HepG2 (cell line): ENCODE results near the gene TMEFF1. TPM values are rescaled to one million over a fixed set of nuclear protein-coding genes. Genes with fewer than 3 reads are reported as not detected.

ENCODE experiments used
- ATAC-seq: fragments of 200-7000 bp; cut with Tn5 transposase; 3 replicates; pipeline ENCODE4 v1.9.1; 2020; ENCODE audit warnings: mild to moderate bottlenecking, moderate library complexity
- BruUV-seq: library from RNA; stranded (reverse); fragments of 400-500 nt; replicated peaks from 2 replicates; lab custom pipeline; 2021; lab: Mats Ljungman, UMichigan
- CTCF ChIA-PET: fragments of 300-600 bp; formaldehyde crosslinking; extraction: SDS; loops from one replicate; lab custom pipeline; 2021; ENCODE audit warnings: low total read pairs, inconsistent platforms, low intra/inter-chr PET ratio; lab: Yijun Ruan, JAX
- POLR2A ChIA-PET: fragments of 350-600 bp; sonication (Branson Sonifier 250); formaldehyde crosslinking; loops from one replicate; lab custom pipeline; 2020; ENCODE audit warnings: antibody characterized with exemption, inconsistent platforms; lab: Yijun Ruan, JAX
- DNase-seq: peaks from one replicate; pipeline ENCODE4 v3.0.0-alpha.2; 2015; ENCODE audit warnings: low spot score
- FAIRE-seq: peaks from 3 replicates; lab custom pipeline; 2011; peaks lifted over from hg19 to GRCh38; lab: Jason Lieb, UNC
- H2AFZ ChIP-seq: one replicate; pipeline ENCODE4 v1.6.1; 2011; ENCODE audit warnings: low read length, inconsistent platforms
- H3K27ac ChIP-seq: fragments of 300-600 bp; 3 replicates; pipeline ENCODE4 v1.8.0; 2011; ENCODE audit warnings: mixed run types, mild to moderate bottlenecking, mixed read lengths, low read length, inconsistent platforms; ENCODE audit not compliant: insufficient read depth; ENCODE audit errors: extremely low read length
- H3K27me3 ChIP-seq, 2 experiments: fragments of 200-600 bp in 1 of 2; 2 replicates in 1 of 2; 3 replicates in 1 of 2; pipeline versions ENCODE4 v1.6.0 to v1.8.0; 2011; ENCODE audit warnings: low read length in 2 of 2, mild to moderate bottlenecking in 2 of 2, moderate library complexity in 2 of 2, inconsistent platforms in 1 of 2; ENCODE audit not compliant: insufficient read depth in 2 of 2, control insufficient read depth in 1 of 2
- H3K36me3 ChIP-seq, 2 experiments: fragments of 200-600 bp in 1 of 2; replicated peaks in 1 of 2; 2 replicates in 1 of 2; 3 replicates in 1 of 2; pipeline versions ENCODE4 v1.5.1 to v1.8.0; 2011; ENCODE audit warnings: low read length in 2 of 2, inconsistent platforms in 1 of 2; ENCODE audit not compliant: insufficient read depth in 2 of 2, control insufficient read depth in 1 of 2
- H3K4me1 ChIP-seq: 2 replicates; pipeline ENCODE4 v1.5.1; 2012; ENCODE audit warnings: low read length, inconsistent platforms; ENCODE audit not compliant: insufficient read depth
- H3K4me2 ChIP-seq: 2 replicates; pipeline ENCODE4 v1.6.0; 2011; ENCODE audit warnings: low read depth, low read length, inconsistent platforms
- H3K4me3 ChIP-seq, 3 experiments: fragments of 200-600 bp in 1 of 3; sonication (generic), shearing (Covaris generic) in 1 of 3; replicated peaks in 1 of 3; 2 replicates each; pipeline ENCODE4 v1.5.1; 2011 to 2016; ENCODE audit warnings: low read length in 3 of 3, inconsistent platforms in 2 of 3, low read depth in 2 of 3, mild to moderate bottlenecking in 2 of 3, control low read depth in 1 of 3, mixed read lengths in 1 of 3; ENCODE audit not compliant: insufficient read depth in 1 of 3
- H3K79me2 ChIP-seq: one replicate; pipeline ENCODE4 v1.6.1; 2011; ENCODE audit warnings: low read length, inconsistent platforms; ENCODE audit not compliant: insufficient read depth
- H3K9ac ChIP-seq: 2 replicates; pipeline ENCODE4 v1.6.0; 2011; ENCODE audit warnings: mild to moderate bottlenecking, low read depth, low read length, inconsistent platforms; ENCODE audit not compliant: insufficient read depth
- H3K9me3 ChIP-seq: 2 replicates; pipeline ENCODE4 v1.5.1; 2012; ENCODE audit warnings: mild to moderate bottlenecking, low read length
- H4K20me1 ChIP-seq: 2 replicates; pipeline ENCODE4 v1.6.0; 2011; ENCODE audit warnings: inconsistent platforms, mild to moderate bottlenecking, low read length, moderate library complexity; ENCODE audit not compliant: insufficient read depth
- EP300 ChIP-seq, 3 experiments: sonication (generic) in 1 of 3; formaldehyde crosslinking in 1 of 3; IDR thresholded peaks; 2 replicates each; pipeline versions ENCODE4 v1.5.1 to v1.6.1; 2011 to 2020; ENCODE audit warnings: low read depth in 2 of 3, low read length in 2 of 3, borderline replicate concordance in 1 of 3, improper control_type of control experiment in 1 of 3, mild to moderate bottlenecking in 1 of 3, missing genetic modification reagents in 1 of 3, moderate library complexity in 1 of 3
- FIP1L1 ChIP-seq: fragments of 200-400 bp; formaldehyde crosslinking; IDR thresholded peaks from 2 replicates; pipeline ENCODE4 v1.6.1; 2018; ENCODE audit warnings: low read depth, mild to moderate bottlenecking, low read length, moderate library complexity, borderline replicate concordance; ENCODE audit not compliant: insufficient read depth
- RELA ChIP-seq: sonication (generic); formaldehyde crosslinking; IDR thresholded peaks from 2 replicates; pipeline ENCODE4 v1.4.0; 2020; ENCODE audit warnings: missing genetic modification reagents
- SMAD3 ChIP-seq: sonication (generic); formaldehyde crosslinking; IDR thresholded peaks from 2 replicates; pipeline ENCODE4 v1.4.0; 2020; ENCODE audit warnings: missing genetic modification reagents
- SNAPC2 ChIP-seq: sonication (generic); formaldehyde crosslinking; IDR thresholded peaks from 2 replicates; pipeline ENCODE4 v1.8.1; 2022; ENCODE audit warnings: mild to moderate bottlenecking, missing genetic modification reagents
- ZNF773 ChIP-seq: sonication (generic); formaldehyde crosslinking; IDR thresholded peaks from 2 replicates; pipeline ENCODE4 v1.4.0; 2020; ENCODE audit warnings: missing genetic modification reagents, borderline replicate concordance
- whole genome bisulfite sequencing: methylation state at CpG from one replicate; pipeline ENCODE4 v1.1.6; 2017; ENCODE audit warnings: low lambda C conversion rate; 5-methylcytosine and 5-hydroxymethylcytosine counted together
- in situ Hi-C: cut with HindIII; loops from 2 replicates; pipeline ENCODE4 v1.10.0; 2017; ENCODE audit warnings: low pct_unique_long_range_greater_than_20kb; ENCODE audit not compliant: extremely low pct_ligation_motif_present
- intact Hi-C: fragments of 100-400 bp; cut with micrococcal nuclease; formaldehyde crosslinking; loops from one replicate; pipeline ENCODE4 v1.10.0; 2022; ENCODE audit not compliant: unreplicated experiment
- polyA plus RNA-seq, 8 experiments: library from polyadenylated mRNA; depleted of rRNA in 3 of 8; stranded (reverse) in 7 of 8; unstranded in 1 of 8; fragments of >200 nt; fragmentation: Illumina TruSeq in 4 of 8; extraction: Trizol in 4 of 8; gene quantifications; 2 replicates each; pipeline versions ENCODE4 v1.2.1 to v1.2.3, GENCODE V29; 2011 to 2016; ENCODE audit warnings: low read depth in 4 of 8, missing spikeins in 1 of 8, mixed read lengths in 1 of 8; ENCODE audit not compliant: insufficient read depth in 1 of 8
- total RNA-seq, 5 experiments: library from RNA; depleted of rRNA; stranded (reverse); fragments of >200 nt; fragmentation: Illumina TruSeq; extraction: Trizol; gene quantifications; 2 replicates each; pipeline ENCODE4 v1.2.3, GENCODE V29; 2016; ENCODE audit warnings: low read depth in 1 of 5
- TF ChIP-seq, protein P1 (sequence below): sonication (generic); formaldehyde crosslinking; IDR thresholded peaks from 2 replicates; pipeline ENCODE4 v1.4.0; 2020; ENCODE audit warnings: mild to moderate bottlenecking, missing genetic modification reagents
- TF ChIP-seq, protein P2 (sequence below): IDR thresholded peaks from 2 replicates; pipeline ENCODE4 v1.6.1; 2012; ENCODE audit warnings: inconsistent platforms
- TF ChIP-seq, protein P3 (sequence below): sonication (generic); formaldehyde crosslinking; IDR thresholded peaks from 2 replicates; pipeline ENCODE4 v1.5.1; 2020; ENCODE audit warnings: mild to moderate bottlenecking, moderate library complexity, missing genetic modification reagents

Gene TMEFF1
- total and polyA plus RNA-seq, 2 of the 13 experiments (the other 11 are each of a cell fraction or from before 2014, with no cell fraction given): 0.87 to 1.9 TPM

DNA sequence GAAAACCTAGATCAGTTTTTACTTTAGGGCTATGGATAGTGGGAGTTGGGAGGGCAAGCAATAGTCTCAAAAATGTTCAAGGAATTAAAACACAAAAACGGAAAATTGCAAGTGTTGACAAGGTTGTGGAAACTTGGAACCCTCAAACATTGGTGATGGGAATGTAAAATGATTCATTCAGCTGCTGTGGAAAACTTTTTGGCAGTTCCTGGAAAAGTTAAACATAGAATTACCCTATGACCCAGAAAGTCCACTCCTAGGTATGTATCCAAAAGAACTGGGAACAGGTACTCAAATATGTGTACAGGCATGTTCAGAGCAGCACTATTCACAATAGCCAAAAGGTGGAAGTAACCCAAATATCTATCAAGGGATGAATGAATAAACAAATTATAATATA is 47.2 kb upstream of the TMEFF1 start (continued):
- TF ChIP-seq, protein P1, sequence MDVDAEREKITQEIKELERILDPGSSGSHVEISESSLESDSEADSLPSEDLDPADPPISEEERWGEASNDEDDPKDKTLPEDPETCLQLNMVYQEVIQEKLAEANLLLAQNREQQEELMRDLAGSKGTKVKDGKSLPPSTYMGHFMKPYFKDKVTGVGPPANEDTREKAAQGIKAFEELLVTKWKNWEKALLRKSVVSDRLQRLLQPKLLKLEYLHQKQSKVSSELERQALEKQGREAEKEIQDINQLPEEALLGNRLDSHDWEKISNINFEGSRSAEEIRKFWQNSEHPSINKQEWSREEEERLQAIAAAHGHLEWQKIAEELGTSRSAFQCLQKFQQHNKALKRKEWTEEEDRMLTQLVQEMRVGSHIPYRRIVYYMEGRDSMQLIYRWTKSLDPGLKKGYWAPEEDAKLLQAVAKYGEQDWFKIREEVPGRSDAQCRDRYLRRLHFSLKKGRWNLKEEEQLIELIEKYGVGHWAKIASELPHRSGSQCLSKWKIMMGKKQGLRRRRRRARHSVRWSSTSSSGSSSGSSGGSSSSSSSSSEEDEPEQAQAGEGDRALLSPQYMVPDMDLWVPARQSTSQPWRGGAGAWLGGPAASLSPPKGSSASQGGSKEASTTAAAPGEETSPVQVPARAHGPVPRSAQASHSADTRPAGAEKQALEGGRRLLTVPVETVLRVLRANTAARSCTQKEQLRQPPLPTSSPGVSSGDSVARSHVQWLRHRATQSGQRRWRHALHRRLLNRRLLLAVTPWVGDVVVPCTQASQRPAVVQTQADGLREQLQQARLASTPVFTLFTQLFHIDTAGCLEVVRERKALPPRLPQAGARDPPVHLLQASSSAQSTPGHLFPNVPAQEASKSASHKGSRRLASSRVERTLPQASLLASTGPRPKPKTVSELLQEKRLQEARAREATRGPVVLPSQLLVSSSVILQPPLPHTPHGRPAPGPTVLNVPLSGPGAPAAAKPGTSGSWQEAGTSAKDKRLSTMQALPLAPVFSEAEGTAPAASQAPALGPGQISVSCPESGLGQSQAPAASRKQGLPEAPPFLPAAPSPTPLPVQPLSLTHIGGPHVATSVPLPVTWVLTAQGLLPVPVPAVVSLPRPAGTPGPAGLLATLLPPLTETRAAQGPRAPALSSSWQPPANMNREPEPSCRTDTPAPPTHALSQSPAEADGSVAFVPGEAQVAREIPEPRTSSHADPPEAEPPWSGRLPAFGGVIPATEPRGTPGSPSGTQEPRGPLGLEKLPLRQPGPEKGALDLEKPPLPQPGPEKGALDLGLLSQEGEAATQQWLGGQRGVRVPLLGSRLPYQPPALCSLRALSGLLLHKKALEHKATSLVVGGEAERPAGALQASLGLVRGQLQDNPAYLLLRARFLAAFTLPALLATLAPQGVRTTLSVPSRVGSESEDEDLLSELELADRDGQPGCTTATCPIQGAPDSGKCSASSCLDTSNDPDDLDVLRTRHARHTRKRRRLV: 0 out of 2 replicates have a peak, but pooled peaks have one; percentile 4
- no peak for TF ChIP-seq FIP1L1

DNA sequence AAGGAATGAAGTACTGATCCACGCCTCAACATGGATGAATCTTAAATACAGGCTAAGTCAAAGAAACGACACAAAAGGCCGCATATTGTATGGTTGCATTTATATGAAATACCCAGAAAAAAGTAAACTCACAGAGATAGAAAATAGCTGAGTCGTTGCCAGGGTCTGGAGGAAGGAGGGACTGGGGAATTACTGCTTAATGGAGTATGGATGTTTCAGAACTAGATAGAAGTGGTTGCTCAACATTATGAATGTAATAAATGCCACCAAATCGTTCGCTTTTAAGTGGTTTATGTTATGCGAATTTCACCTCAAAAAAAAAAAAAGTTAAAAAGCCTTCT is 46.8 kb upstream of the TMEFF1 start:
- in situ Hi-C loops (loop anchor here (5.0 kb wide), 1 partner anchor 74 kb away; the partner anchor contains the start of gene TEX10), intact Hi-C loops (loop anchor here (5.0 kb wide), 2 partner anchors 74 to 1254 kb away; partner anchors contain the start of gene TEX10)
- peak overlapping the region; percentile 86 for H3K9ac ChIP-seq
- H3K27me3 ChIP-seq: 0 out of 5 replicates have a peak, but pooled peaks cover 0 to 1% of the 10 kb centered on the region in 2 experiments
- peak overlapping the region; percentile 96 for H3K27ac ChIP-seq
- H3K79me2 ChIP-seq: peaks cover 23% of the 10 kb centered on the region
- H3K9me3 ChIP-seq: no peaks in the 10 kb centered on the region
- peak overlapping the region; percentile 62 for H2AFZ ChIP-seq
- H3K4me3 ChIP-seq: peak overlapping the region; percentile 73 to 86 (median 79)
- FAIRE-seq (no peak), DNase-seq (no peak), ATAC-seq (peak; percentile 8; the same call in 2 of the 3 replicates)
- peak overlapping the region; percentile 96 for H3K4me2 ChIP-seq
- no peaks in the 10 kb centered on the region; a peak in 1 of 5 replicates for H3K36me3 ChIP-seq
- no TSS peak for BruUV-seq
- POLR2A ChIA-PET: interaction anchor here (0.6 to 4.1 kb wide), 8 partner anchors 11 to 75 kb away, joined by 3 to 35 read pairs (median 4); partner anchors contain the start of gene TEX10
- no peaks in the 10 kb centered on the region for H4K20me1 ChIP-seq
- H3K4me1 ChIP-seq: peaks cover 49% of the 10 kb centered on the region
- CTCF ChIA-PET: no interaction called here
- 10% methylated on average over 7 of the region's 7 CpGs for whole genome bisulfite sequencing
- no peak for TF ChIP-seq ZNF773 (CRISPR knock-in tag)
- TF ChIP-seq SMAD3 (CRISPR knock-in tag): no peak
- TF ChIP-seq SNAPC2 (CRISPR knock-in tag): 0 out of 2 replicates have a peak, but pooled peaks have one; percentile 1
- TF ChIP-seq, protein P2, sequence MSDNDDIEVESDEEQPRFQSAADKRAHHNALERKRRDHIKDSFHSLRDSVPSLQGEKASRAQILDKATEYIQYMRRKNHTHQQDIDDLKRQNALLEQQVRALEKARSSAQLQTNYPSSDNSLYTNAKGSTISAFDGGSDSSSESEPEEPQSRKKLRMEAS: no peak
- TF ChIP-seq, protein P3, sequence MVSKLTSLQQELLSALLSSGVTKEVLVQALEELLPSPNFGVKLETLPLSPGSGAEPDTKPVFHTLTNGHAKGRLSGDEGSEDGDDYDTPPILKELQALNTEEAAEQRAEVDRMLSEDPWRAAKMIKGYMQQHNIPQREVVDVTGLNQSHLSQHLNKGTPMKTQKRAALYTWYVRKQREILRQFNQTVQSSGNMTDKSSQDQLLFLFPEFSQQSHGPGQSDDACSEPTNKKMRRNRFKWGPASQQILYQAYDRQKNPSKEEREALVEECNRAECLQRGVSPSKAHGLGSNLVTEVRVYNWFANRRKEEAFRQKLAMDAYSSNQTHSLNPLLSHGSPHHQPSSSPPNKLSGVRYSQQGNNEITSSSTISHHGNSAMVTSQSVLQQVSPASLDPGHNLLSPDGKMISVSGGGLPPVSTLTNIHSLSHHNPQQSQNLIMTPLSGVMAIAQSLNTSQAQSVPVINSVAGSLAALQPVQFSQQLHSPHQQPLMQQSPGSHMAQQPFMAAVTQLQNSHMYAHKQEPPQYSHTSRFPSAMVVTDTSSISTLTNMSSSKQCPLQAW: no peak
- no peak for TF ChIP-seq RELA (CRISPR knock-in tag)
- 0 out of 4 replicates have a peak, but pooled peaks of 1 of the 2 experiments have one; percentile 5 for TF ChIP-seq EP300 (IDR thresholded peaks at IDR 0.05; ENCODE audit: low read depth in 2 of 2, low read length in 2 of 2)
- no peak for TF ChIP-seq EP300 (CRISPR knock-in tag; IDR thresholded peaks at IDR 0.05; ENCODE audit: borderline replicate concordance)
